Activated CD4-positive, alpha-beta T cell treated with anti-CD3 and anti-CD28 coated beads for 4 hours (primary cell): ENCODE measurements around the gene FAM174C.

ENCODE experiments used
- DNase-seq, 2 donors: peaks; one replicate each; pipeline ENCODE4 v3.0.0-alpha.2; 2020

Gene FAM174C

GRCh38 chr19:1325568-1326294, 50.4 kb downstream of the FAM174C start:
- no peak for DNase-seq

- DNase-seq, result no peak
Measured at GRCh38 chr19:1327125-1327524, 51.8 kb downstream of the FAM174C start.
